PC-3 (cell line): ENCODE results near the gene CEL. TPM values are rescaled to one million over a fixed set of nuclear protein-coding genes. Genes with fewer than 3 reads are reported as not detected.

Source experiments
- ATAC-seq: fragments of 200-7000 bp; cut with Tn5 transposase; 2 replicates; pipeline ENCODE4 v1.9.1; 2020; ENCODE audit warnings: mild to moderate bottlenecking, moderate library complexity
- BruUV-seq: library from RNA; stranded (reverse); fragments of 400-500 nt; replicated peaks from 2 replicates; lab custom pipeline; 2021; lab: Mats Ljungman, UMichigan
- CTCF ChIA-PET: fragments of 300-600 bp; sonication (Branson Sonifier 250); formaldehyde crosslinking; loops from one replicate; lab custom pipeline; 2022; ENCODE audit warnings: antibody characterized with exemption; lab: Charles Lee
- POLR2A ChIA-PET: fragments of 300-600 bp; sonication (Branson Sonifier 250); formaldehyde crosslinking; loops from one replicate; lab custom pipeline; 2022; ENCODE audit warnings: antibody characterized with exemption; ENCODE audit not compliant: unreplicated experiment; lab: Charles Lee
- DNase-seq: peaks from one replicate; pipeline ENCODE4 v3.0.0-alpha.2; 2015
- H2AFZ ChIP-seq: fragments of 300-600 bp; sonication (generic); 2 replicates; pipeline ENCODE4 v1.6.0; 2016; ENCODE audit warnings: antibody characterized with exemption, low read length
- H3F3A ChIP-seq: fragments of 300-600 bp; sonication (generic); one replicate; pipeline ENCODE4 v1.6.0; 2017; ENCODE audit warnings: antibody characterized with exemption, low read length, control low read depth, mild to moderate bottlenecking; ENCODE audit not compliant: unreplicated experiment
- H3K27ac ChIP-seq: fragments of 300-600 bp; sonication (generic); 2 replicates; pipeline ENCODE4 v1.5.1; 2016; ENCODE audit warnings: mild to moderate bottlenecking, low read length
- H3K27me3 ChIP-seq: fragments of 300-600 bp; sonication (generic); 2 replicates; pipeline ENCODE4 v1.6.1; 2016; ENCODE audit warnings: low read length, mixed read lengths
- H3K36me3 ChIP-seq: fragments of 300-600 bp; sonication (generic); 2 replicates; pipeline ENCODE4 v1.6.1; 2016; ENCODE audit warnings: low read depth, mixed run types, low read length, mixed read lengths
- H3K4me1 ChIP-seq: fragments of 300-600 bp; sonication (generic); 2 replicates; pipeline ENCODE4 v1.5.1; 2016; ENCODE audit warnings: low read length; ENCODE audit not compliant: insufficient read depth
- H3K4me2 ChIP-seq: fragments of 300-600 bp; sonication (generic); 2 replicates; pipeline ENCODE4 v1.6.0; 2016; ENCODE audit warnings: low read length
- H3K4me3 ChIP-seq: fragments of 300-600 bp; sonication (generic); 2 replicates; pipeline ENCODE4 v1.5.1; 2016; ENCODE audit warnings: mild to moderate bottlenecking, low read length, mixed read lengths
- H3K79me2 ChIP-seq: fragments of 300-600 bp; sonication (generic); 2 replicates; pipeline ENCODE4 v1.6.1; 2017; ENCODE audit warnings: low read length, mixed read lengths
- H3K9ac ChIP-seq: fragments of 300-600 bp; sonication (generic); 2 replicates; pipeline ENCODE4 v1.6.0; 2016; ENCODE audit warnings: mild to moderate bottlenecking, low read length
- H3K9me2 ChIP-seq: fragments of 300-600 bp; sonication (generic); replicated peaks from 2 replicates; pipeline ENCODE4 v1.6.1; 2016; ENCODE audit warnings: mixed run types, low read length, mixed read lengths
- H3K9me3 ChIP-seq: fragments of 300-600 bp; sonication (generic); 2 replicates; pipeline ENCODE4 v1.6.1; 2016; ENCODE audit warnings: low read length, mixed read lengths
- H4K20me1 ChIP-seq: fragments of 300-600 bp; sonication (generic); 2 replicates; pipeline ENCODE4 v1.6.1; 2016; ENCODE audit warnings: low read length, mixed read lengths
- EZH2 ChIP-seq: fragments of 300-600 bp; sonication (generic); IDR thresholded peaks from one replicate; pipeline ENCODE4 v1.6.1; 2017; ENCODE audit warnings: antibody characterized with exemption, mild to moderate bottlenecking, low read length; ENCODE audit not compliant: unreplicated experiment
- EZH2phosphoT487 ChIP-seq: fragments of 300-600 bp; sonication (generic); IDR thresholded peaks from 2 replicates; pipeline ENCODE4 v1.6.1; 2018; ENCODE audit warnings: mild to moderate bottlenecking, antibody characterized with exemption, low read length, borderline replicate concordance
- intact Hi-C: fragments of 100-400 bp; cut with micrococcal nuclease; formaldehyde crosslinking; loops from 2 replicates; pipeline ENCODE4 v1.9.0; 2023
- total RNA-seq: library from RNA; depleted of rRNA; stranded (reverse); fragments of >200 nt; gene quantifications from 2 replicates; pipeline ENCODE4 v1.2.3, GENCODE V29; 2014
- TF ChIP-seq, protein P1 (sequence below): fragments of 300-600 bp; sonication (generic); conservative IDR thresholded peaks from 2 replicates; pipeline ENCODE4 v1.5.1; 2017; ENCODE audit warnings: antibody characterized with exemption, low read depth, mild to moderate bottlenecking, low read length

CEL gene
- total RNA-seq, 1 experiment from 2014 or later = 0.47 TPM

DNA sequence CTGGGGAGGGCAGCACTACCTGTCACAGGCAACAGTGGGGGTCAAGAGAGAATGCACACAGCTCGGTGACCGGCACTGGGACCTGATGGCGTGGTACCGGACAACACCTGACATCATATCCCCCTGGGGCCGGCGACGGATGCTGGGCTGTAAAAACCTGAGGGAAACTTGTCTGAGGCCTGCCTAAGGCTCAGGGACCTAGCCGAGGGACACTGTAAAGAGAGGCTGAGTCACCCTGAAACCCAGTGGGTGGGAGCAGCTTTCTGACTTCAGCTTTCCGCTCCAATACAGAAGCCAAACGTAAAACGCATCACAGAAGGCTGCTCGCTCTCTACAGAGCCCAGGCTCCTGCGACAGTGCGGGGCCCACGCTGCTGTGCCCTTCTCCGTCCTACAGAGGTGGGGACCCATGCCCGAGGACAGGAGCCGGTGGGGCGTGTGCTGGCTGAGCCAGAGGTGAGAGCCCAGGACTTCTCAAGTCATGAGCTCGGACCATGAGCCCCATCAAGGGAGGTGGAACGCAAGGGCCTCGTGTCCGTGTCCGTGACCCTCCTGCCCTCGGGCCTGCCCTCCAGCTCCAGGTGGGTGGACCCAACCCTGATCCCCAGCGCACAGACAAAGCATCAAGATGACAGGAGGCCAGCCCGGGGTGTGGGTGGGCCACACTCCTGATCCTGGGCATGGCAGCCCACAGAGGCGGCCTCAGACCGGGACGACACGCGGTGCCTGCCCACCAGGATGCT lies 54.0 kb downstream of the CEL start:
- ChIA-PET POLR2A (no interaction called here), CTCF (no interaction called here)
- no peak overlapping the region for H2AFZ ChIP-seq

DNA sequence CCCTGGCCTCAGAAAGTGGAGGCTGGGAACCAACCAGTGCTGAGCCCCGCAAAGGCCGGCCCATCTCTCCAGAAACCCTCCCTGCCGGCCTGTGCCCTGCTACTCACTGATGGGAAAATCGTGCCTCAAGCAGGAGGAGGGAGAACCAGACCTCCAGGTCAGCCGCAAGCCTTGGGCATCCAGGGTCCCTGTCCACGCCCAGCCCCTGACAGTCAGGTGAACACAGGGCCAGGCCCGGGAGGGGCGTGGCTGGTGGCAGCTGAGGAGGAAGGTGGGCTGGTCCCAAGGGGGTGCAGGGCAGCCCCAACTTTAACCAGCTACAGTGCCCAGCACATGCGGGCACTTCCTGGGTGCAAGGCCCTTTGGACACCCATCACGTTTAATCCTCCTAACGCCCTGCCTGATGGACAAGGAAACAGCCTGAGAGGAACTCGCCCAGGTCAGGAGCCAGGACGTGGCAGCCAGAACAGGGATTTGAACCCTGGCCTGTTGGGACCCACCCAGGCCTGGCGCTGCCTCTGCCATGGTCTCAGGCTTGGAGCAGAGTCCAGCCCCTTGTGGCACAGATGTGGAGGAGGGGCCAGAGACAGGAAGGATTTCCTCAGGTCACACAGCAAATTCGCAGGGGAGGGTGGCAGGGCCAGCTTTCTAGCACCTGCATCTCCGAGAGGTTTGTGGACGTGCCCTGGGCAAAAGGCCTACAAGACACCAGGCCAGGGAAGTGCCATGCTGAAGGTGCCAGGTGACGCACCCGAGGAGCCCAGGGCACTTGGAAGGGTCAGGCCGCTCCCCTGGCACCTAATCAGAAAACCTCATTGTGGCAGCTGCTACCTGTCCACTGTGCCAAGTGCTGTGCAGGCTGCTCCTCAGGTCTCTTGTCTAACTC lies 54.8 kb downstream of the CEL start:
- DNase-seq = no peak
- ChIA-PET POLR2A (no interaction called here), CTCF (no interaction called here)
- Histone ChIP-seq H3F3A (no peaks in the 10 kb centered on the region), H3K9me2 (no peaks in the 10 kb centered on the region), H3K9ac (no peak overlapping the region), H3K9me3 (no peaks in the 10 kb centered on the region), H2AFZ (no peak overlapping the region), H3K4me1 (peaks cover 3% of the 10 kb centered on the region; the same call in 1 of the 2 replicates), H3K27me3 (no peaks in the 10 kb centered on the region), H4K20me1 (peaks cover 6% of the 10 kb centered on the region; the same call in 1 of the 2 replicates), H3K27ac (no peak overlapping the region), H3K4me3 (no peak overlapping the region), H3K36me3 (no peaks in the 10 kb centered on the region), H3K4me2 (no peak overlapping the region), H3K79me2 (peaks cover 44% of the 10 kb centered on the region)
- intact Hi-C loops = no loop called here
- TF ChIP-seq EZH2phosphoT487 (no peak), EZH2 (no peak)
- TF ChIP-seq, protein P1, sequence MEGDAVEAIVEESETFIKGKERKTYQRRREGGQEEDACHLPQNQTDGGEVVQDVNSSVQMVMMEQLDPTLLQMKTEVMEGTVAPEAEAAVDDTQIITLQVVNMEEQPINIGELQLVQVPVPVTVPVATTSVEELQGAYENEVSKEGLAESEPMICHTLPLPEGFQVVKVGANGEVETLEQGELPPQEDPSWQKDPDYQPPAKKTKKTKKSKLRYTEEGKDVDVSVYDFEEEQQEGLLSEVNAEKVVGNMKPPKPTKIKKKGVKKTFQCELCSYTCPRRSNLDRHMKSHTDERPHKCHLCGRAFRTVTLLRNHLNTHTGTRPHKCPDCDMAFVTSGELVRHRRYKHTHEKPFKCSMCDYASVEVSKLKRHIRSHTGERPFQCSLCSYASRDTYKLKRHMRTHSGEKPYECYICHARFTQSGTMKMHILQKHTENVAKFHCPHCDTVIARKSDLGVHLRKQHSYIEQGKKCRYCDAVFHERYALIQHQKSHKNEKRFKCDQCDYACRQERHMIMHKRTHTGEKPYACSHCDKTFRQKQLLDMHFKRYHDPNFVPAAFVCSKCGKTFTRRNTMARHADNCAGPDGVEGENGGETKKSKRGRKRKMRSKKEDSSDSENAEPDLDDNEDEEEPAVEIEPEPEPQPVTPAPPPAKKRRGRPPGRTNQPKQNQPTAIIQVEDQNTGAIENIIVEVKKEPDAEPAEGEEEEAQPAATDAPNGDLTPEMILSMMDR = no peak
- no TSS peak for BruUV-seq
- no peak for ATAC-seq

More for the DNA sequence above, 54.0 kb downstream of the CEL start:
- Histone ChIP-seq H3K27ac (no peak overlapping the region), H3K27me3 (no peaks in the 10 kb centered on the region), H3F3A (no peaks in the 10 kb centered on the region), H4K20me1 (peaks cover 6% of the 10 kb centered on the region; the same call in 1 of the 2 replicates), H3K9me2 (no peaks in the 10 kb centered on the region), H3K4me2 (no peak overlapping the region), H3K9me3 (no peaks in the 10 kb centered on the region), H3K36me3 (no peaks in the 10 kb centered on the region), H3K79me2 (peaks cover 44% of the 10 kb centered on the region), H3K4me3 (no peak overlapping the region), H3K4me1 (no peaks in the 10 kb centered on the region; the same call in 1 of the 2 replicates), H3K9ac (no peak overlapping the region)
- ATAC-seq (no peak), DNase-seq (no peak)
- TF ChIP-seq EZH2 (no peak), EZH2phosphoT487 (no peak)
- TF ChIP-seq, protein P1 = no peak
- intact Hi-C loops = no loop called here
- BruUV-seq = no TSS peak
